B cell (primary cell): ENCODE results near the gene HLA-A. TPM values are rescaled to one million over a fixed set of nuclear protein-coding genes. Genes with fewer than 3 reads are reported as not detected.
"Not testable (repeated sequence)": the region's sequence is repeated elsewhere in the genome, so short reads cannot be mapped to it uniquely, and the experiment has no call there.

Source experiments
- ATAC-seq: fragments of 200-7000 bp; cut with Tn5 transposase; one replicate; pipeline ENCODE4 v1.10.0; 2021; ENCODE audit warnings: low read depth, mild to moderate bottlenecking, moderate number of reproducible peaks, moderate library complexity
- CTCF ChIA-PET: fragments of 350-600 bp; sonication (Branson Sonifier 250); formaldehyde crosslinking; loops from one replicate; lab custom pipeline; 2021; ENCODE audit warnings: antibody characterized with exemption, inconsistent platforms; lab: Charles Lee
- POLR2A ChIA-PET: fragments of 350-600 bp; sonication (Branson Sonifier 250); formaldehyde crosslinking; loops from one replicate; lab custom pipeline; 2021; ENCODE audit warnings: antibody characterized with exemption; lab: Charles Lee
- DNase-seq: peaks from one replicate; pipeline ENCODE4 v3.0.0; 2013
- H2AFZ ChIP-seq: 2 replicates; pipeline ENCODE4 v1.6.1; 2012; ENCODE audit warnings: mild to moderate bottlenecking, low read depth, low read length; ENCODE audit not compliant: insufficient read depth, poor library complexity, severe bottlenecking
- H3K27ac ChIP-seq, 2 donors: 1 replicate in 1 of 2; 2 replicates in 1 of 2; pipeline ENCODE4 v1.5.1; 2012 to 2013; ENCODE audit warnings: low read length in 2 of 2, mild to moderate bottlenecking in 2 of 2, moderate library complexity in 1 of 2
- H3K27me3 ChIP-seq, 4 experiments: fragments of 200-600 bp in 1 of 4; sonication (generic) in 1 of 4; replicated peaks in 1 of 4; 1 replicate in 2 of 4; 2 replicates in 2 of 4; pipeline versions ENCODE4 v1.6.1 to v1.7.0; 2013 to 2016; ENCODE audit warnings: low read length in 3 of 4, mild to moderate bottlenecking in 2 of 4, mixed read lengths in 1 of 4, moderate library complexity in 1 of 4; ENCODE audit not compliant: insufficient read depth in 4 of 4, control insufficient read depth in 3 of 4; ENCODE audit errors: control extremely low read depth in 1 of 4
- H3K36me3 ChIP-seq, 2 experiments: replicated peaks in 1 of 2; 1 replicate in 1 of 2; 2 replicates in 1 of 2; pipeline versions ENCODE4 v1.6.1 to v1.7.1; 2013; ENCODE audit warnings: low read length in 1 of 2; ENCODE audit not compliant: insufficient read depth in 2 of 2, control insufficient read depth in 1 of 2; ENCODE audit errors: control extremely low read depth in 1 of 2, extremely low read depth in 1 of 2
- H3K4me1 ChIP-seq, 2 donors: fragments of 200-600 bp in 1 of 2; sonication (generic) in 1 of 2; 1 replicate in 1 of 2; 2 replicates in 1 of 2; pipeline versions ENCODE4 v1.5.1 to v1.6.1; 2013 to 2017; ENCODE audit warnings: low read length in 2 of 2; ENCODE audit not compliant: control insufficient read depth in 2 of 2, insufficient read depth in 2 of 2
- H3K4me2 ChIP-seq: replicated peaks from 2 replicates; pipeline ENCODE3; 2012; ENCODE audit warnings: mild to moderate bottlenecking, low read depth, low read length; ENCODE audit not compliant: poor library complexity, severe bottlenecking
- H3K4me3 ChIP-seq, 5 experiments: fragments of 200-600 bp in 1 of 5; sonication (generic) in 1 of 5; 1 replicate in 3 of 5; 2 replicates in 2 of 5; pipeline versions ENCODE4 v1.5.1 to v1.7.0; 2011 to 2016; ENCODE audit warnings: low read length in 4 of 5, mild to moderate bottlenecking in 4 of 5, low read depth in 2 of 5, control low read depth in 1 of 5, moderate library complexity in 1 of 5; ENCODE audit not compliant: insufficient read depth in 1 of 5; ENCODE audit errors: control extremely low read depth in 1 of 5, extremely low read depth in 1 of 5
- H3K79me2 ChIP-seq: fragments of 200-600 bp; sonication (generic); one replicate; pipeline ENCODE4 v1.6.0; 2016; ENCODE audit warnings: low read length; ENCODE audit not compliant: control insufficient read depth, insufficient read depth
- H3K9ac ChIP-seq: fragments of 200-600 bp; sonication (generic); 2 replicates; pipeline ENCODE4 v1.6.1; 2017; ENCODE audit warnings: mild to moderate bottlenecking, low read length, moderate library complexity
- H3K9me3 ChIP-seq, 3 donors: one replicate each; pipeline versions ENCODE4 v1.6.1 to v1.7.1; 2013; ENCODE audit warnings: low read length in 2 of 3; ENCODE audit not compliant: control insufficient read depth in 2 of 3, insufficient read depth in 1 of 3; ENCODE audit errors: control extremely low read depth in 1 of 3
- H4K20me1 ChIP-seq: 2 replicates; pipeline ENCODE4 v1.6.0; 2012; ENCODE audit warnings: mild to moderate bottlenecking, low read length; ENCODE audit not compliant: insufficient read depth, control insufficient read depth, poor library complexity, severe bottlenecking
- H3K27ac Mint-ChIP-seq: one replicate; pipeline ENCODE4 v1.8.0; 2021; ENCODE audit warnings: mixed read lengths
- H3K27me3 Mint-ChIP-seq: one replicate; pipeline ENCODE4 v1.8.0; 2021; ENCODE audit warnings: mixed read lengths
- H3K4me1 Mint-ChIP-seq: one replicate; pipeline ENCODE4 v1.8.0; 2021; ENCODE audit warnings: mixed read lengths
- H3K4me3 Mint-ChIP-seq: one replicate; pipeline ENCODE4 v1.8.0; 2021; ENCODE audit warnings: mixed read lengths
- H3K9me3 Mint-ChIP-seq: one replicate; pipeline ENCODE4 v1.8.0; 2022; ENCODE audit warnings: mixed read lengths; ENCODE audit not compliant: insufficient read depth
- EZH2 ChIP-seq: IDR thresholded peaks from 2 replicates; pipeline ENCODE4 v1.6.1; 2012; ENCODE audit warnings: borderline replicate concordance, low read depth, mild to moderate bottlenecking, moderate library complexity, low read length; ENCODE audit not compliant: insufficient read depth, poor library complexity, severe bottlenecking
- WGBS: methylation state at CpG from one replicate; pipeline ENCODE4 v1.1.5; 2013; ENCODE audit warnings: missing lambda C conversion rate; ENCODE audit not compliant: insufficient coverage; 5-methylcytosine and 5-hydroxymethylcytosine counted together
- intact Hi-C: fragments of 100-400 bp; cut with micrococcal nuclease; formaldehyde crosslinking; loops from one replicate; pipeline ENCODE4 v1.10.0; 2022
- polyA plus RNA-seq: library from polyadenylated mRNA; depleted of rRNA; stranded (reverse); fragments of >200 nt; gene quantifications from 2 replicates; pipeline ENCODE4 v1.2.3, GENCODE V29; 2012
- total RNA-seq, 2 donors: library from RNA; stranded (reverse); fragments of 120-200 nt in 1 of 2; gene quantifications; 1 replicate in 1 of 2; 2 replicates in 1 of 2; pipeline versions ENCODE4 v1.2.3 to v1.2.4, GENCODE V29; 2013 to 2022
- TF ChIP-seq, protein P1 (sequence below): fragments of 200-600 bp; IDR thresholded peaks from one replicate; pipeline ENCODE4 v1.8.0; 2022; ENCODE audit warnings: antibody characterized with exemption, mild to moderate bottlenecking

Gene HLA-A
- total and polyA plus RNA-seq, 2 donors (not counting 1 experiment from before 2014, with no cell fraction given), result 1,607 to 2,454 TPM

DNA sequence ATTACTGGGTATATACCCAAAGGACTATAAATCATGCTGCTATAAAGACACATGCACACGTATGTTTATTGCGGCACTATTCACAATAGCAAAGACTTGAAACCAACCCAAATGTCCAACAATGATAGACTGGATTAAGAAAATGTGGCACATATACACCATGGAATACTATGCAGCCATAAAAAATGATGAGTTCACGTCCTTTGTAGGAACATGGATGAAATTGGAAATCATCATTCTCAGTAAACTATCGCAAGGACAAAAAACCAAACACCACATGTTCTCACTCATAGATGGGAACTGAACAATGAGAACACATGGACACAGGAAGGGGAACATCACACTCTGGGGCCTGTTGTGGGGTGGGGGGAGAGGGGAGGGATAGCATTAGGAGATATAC is 37.7 kb downstream of the HLA-A start:
- H3K9me3 Mint-ChIP-seq, CTCF ChIA-PET, H3K4me3 Mint-ChIP-seq, H3K79me2 ChIP-seq, POLR2A ChIA-PET, H3K4me2 ChIP-seq, H3K27ac ChIP-seq, H3K27ac Mint-ChIP-seq, H3K4me3 ChIP-seq, H3K9me3 ChIP-seq, DNase-seq, H2AFZ ChIP-seq, H3K9ac ChIP-seq, intact Hi-C loops, H3K36me3 ChIP-seq, H4K20me1 ChIP-seq, ATAC-seq: not testable (repeated sequence)
- WGBS, result no CpG with 5 or more reads among the region's 4 CpGs
- peaks cover 0 to 39% (median 27%) of the 10 kb centered on the region in 4 experiments for H3K27me3 ChIP-seq
- peaks cover 30% of the 10 kb centered on the region for H3K27me3 Mint-ChIP-seq
- peaks cover 20% of the 10 kb centered on the region for H3K4me1 Mint-ChIP-seq
- peaks cover 21 to 24% of the 10 kb centered on the region in 2 donors for H3K4me1 ChIP-seq

DNA sequence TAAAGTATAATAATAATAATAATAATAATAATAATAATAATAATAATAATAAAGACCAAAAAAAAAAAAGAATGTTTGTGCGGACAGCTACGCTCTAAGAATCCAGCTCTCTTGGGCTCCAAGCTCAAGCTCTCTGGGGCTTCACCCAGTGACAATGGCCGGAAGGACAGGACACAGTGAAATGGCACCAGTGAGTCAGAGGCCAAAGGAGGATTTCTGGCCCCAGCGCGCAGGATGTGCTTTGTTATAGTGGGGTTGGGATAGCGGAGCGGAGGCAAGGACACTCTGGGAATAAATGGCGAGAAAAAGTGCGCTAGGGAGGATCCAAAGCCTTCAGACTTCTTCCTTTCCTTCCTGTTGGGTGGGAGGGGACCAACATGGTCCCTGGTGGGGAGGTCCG is 38.2 kb downstream of the HLA-A start:
- Mint-ChIP-seq H3K4me1 (peaks cover 15% of the 10 kb centered on the region), H3K27ac (no peak overlapping the region), H3K27me3 (peaks cover 25% of the 10 kb centered on the region), H3K4me3 (no peak overlapping the region), H3K9me3 (no peaks in the 10 kb centered on the region)
- Histone ChIP-seq H4K20me1 (no peaks in the 10 kb centered on the region), H3K4me2 (no peak overlapping the region), H3K79me2 (no peaks in the 10 kb centered on the region), H3K9me3 (no peaks in the 10 kb centered on the region), H3K27ac (no peak overlapping the region), H2AFZ (no peak overlapping the region), H3K27me3 (peaks cover 0 to 34% (median 23%) of the 10 kb centered on the region in 4 experiments), H3K36me3 (no peaks in the 10 kb centered on the region), H3K4me1 (peaks cover 16 to 19% of the 10 kb centered on the region in 2 donors), H3K4me3 (no peak overlapping the region), H3K9ac (no peak overlapping the region)
- no peak for DNase-seq
- intact Hi-C loops, result no loop called here
- no peak for ATAC-seq
- TF ChIP-seq, protein P1, sequence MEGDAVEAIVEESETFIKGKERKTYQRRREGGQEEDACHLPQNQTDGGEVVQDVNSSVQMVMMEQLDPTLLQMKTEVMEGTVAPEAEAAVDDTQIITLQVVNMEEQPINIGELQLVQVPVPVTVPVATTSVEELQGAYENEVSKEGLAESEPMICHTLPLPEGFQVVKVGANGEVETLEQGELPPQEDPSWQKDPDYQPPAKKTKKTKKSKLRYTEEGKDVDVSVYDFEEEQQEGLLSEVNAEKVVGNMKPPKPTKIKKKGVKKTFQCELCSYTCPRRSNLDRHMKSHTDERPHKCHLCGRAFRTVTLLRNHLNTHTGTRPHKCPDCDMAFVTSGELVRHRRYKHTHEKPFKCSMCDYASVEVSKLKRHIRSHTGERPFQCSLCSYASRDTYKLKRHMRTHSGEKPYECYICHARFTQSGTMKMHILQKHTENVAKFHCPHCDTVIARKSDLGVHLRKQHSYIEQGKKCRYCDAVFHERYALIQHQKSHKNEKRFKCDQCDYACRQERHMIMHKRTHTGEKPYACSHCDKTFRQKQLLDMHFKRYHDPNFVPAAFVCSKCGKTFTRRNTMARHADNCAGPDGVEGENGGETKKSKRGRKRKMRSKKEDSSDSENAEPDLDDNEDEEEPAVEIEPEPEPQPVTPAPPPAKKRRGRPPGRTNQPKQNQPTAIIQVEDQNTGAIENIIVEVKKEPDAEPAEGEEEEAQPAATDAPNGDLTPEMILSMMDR, result no peak
- TF ChIP-seq EZH2, result no peak
- CTCF ChIA-PET, result no interaction called here
- POLR2A ChIA-PET, result no interaction called here
- WGBS, result 96% methylated on average over 7 of the region's 10 CpGs
